Measurements from ENCODE around the gene TMEM271. TPM values are rescaled to one million over a fixed set of nuclear protein-coding genes. Genes with fewer than 3 reads are reported as not detected.

The TMEM271 gene
- total and polyA plus RNA-seq, 4 donors, result not detected

DNA sequence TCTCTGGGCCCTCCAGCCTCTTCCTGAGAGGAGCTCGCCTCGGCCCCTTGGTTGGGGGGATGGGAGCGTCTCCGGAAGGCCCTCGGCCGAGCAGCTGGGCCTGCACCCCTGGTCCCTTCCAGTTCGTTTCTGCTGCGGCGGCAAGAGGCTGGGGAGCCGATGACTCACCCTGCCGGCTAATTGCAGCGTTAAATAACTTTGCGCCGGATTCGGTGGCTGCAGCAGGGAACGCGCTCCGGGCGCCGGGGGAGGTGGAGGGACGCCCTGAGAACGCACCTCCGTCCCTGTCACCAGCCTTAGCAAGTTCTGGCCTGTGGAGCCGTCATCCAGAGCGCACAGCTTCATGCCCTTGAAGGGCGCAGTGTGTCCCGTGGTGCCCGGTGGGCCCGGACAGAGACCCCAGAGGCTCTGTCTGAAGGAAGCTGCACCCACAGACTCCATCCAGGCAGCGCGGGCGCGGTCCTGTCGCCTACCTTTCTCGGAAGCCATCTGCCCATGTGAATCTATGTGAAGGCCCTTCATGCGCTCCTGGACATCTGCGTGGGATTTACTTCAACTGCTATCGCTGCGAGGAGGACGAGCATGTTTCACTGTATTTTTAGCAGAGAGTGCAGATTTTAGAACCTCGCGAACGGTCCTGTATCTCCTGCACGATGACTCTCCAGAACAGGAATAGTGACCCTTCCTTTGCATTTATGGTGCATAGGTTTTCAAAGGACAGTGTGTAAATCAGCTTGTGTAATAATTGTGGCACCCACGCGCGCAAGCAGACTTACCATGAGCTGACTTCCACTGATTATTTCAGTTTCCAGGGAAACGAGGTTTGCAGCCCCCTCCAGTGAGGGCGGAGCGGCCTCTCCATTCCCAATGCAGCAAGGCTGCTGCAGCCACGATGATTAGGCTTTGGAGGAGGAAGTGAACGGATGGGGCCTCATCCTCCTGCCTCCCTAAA is 1.7 kb upstream of the TMEM271 start:
- Histone ChIP-seq H3K36me3 (ENCODE audit: control insufficient read depth in 4 of 4, insufficient read depth in 3 of 4, low read depth in 1 of 4, low read length in 3 of 4) (no peaks in the 10 kb centered on the region), H3K9ac (ENCODE audit: low read depth in 1 of 2, low read length in 2 of 2) (no peak overlapping the region), H3K27me3 (ENCODE audit: control insufficient read depth in 4 of 4, insufficient read depth in 4 of 4, low read length in 3 of 4) (peaks cover 0 to 17% (median 5%) of the 10 kb centered on the region in 4 donors), H3K4me1 (ENCODE audit: control insufficient read depth in 4 of 4, insufficient read depth in 4 of 4, low read length in 3 of 4) (peaks cover 0 to 11% (median 7%) of the 10 kb centered on the region in 4 donors), H3K9me3 (ENCODE audit: control insufficient read depth in 4 of 4, low read length in 3 of 4) (peaks cover 0 to 5% (median 1%) of the 10 kb centered on the region in 4 donors), H3K27ac (ENCODE audit: low read depth in 1 of 2, low read length in 2 of 2) (no peak overlapping the region), H3K4me3 (ENCODE audit: low read depth in 1 of 3, low read length in 3 of 3) (no peak overlapping the region)
- TF ChIP-seq, protein P1, sequence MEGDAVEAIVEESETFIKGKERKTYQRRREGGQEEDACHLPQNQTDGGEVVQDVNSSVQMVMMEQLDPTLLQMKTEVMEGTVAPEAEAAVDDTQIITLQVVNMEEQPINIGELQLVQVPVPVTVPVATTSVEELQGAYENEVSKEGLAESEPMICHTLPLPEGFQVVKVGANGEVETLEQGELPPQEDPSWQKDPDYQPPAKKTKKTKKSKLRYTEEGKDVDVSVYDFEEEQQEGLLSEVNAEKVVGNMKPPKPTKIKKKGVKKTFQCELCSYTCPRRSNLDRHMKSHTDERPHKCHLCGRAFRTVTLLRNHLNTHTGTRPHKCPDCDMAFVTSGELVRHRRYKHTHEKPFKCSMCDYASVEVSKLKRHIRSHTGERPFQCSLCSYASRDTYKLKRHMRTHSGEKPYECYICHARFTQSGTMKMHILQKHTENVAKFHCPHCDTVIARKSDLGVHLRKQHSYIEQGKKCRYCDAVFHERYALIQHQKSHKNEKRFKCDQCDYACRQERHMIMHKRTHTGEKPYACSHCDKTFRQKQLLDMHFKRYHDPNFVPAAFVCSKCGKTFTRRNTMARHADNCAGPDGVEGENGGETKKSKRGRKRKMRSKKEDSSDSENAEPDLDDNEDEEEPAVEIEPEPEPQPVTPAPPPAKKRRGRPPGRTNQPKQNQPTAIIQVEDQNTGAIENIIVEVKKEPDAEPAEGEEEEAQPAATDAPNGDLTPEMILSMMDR (IDR thresholded peaks at IDR 0.05; ENCODE audit: low read depth, low read length, missing input control), result no peak
- TF ChIP-seq RXRA (IDR thresholded peaks at IDR 0.05), result no peak
- TF ChIP-seq FOXA2 (IDR thresholded peaks at IDR 0.05), result no peak
- TF ChIP-seq NR2F2 (IDR thresholded peaks at IDR 0.05), result no peak
- TF ChIP-seq ATF3 (IDR thresholded peaks at IDR 0.05), result no peak
- TF ChIP-seq HNF4G (IDR thresholded peaks at IDR 0.05), result no peak
- TF ChIP-seq REST (IDR thresholded peaks at IDR 0.05), result no peak
- no peak for TF ChIP-seq RAD21 (IDR thresholded peaks at IDR 0.05)
- no peak for TF ChIP-seq SP1 (IDR thresholded peaks at IDR 0.05)
- TF ChIP-seq FOXA1 (IDR thresholded peaks at IDR 0.05), result no peak
- no peak for TF ChIP-seq HNF4A (conservative IDR thresholded peaks at IDR 0.05)
- TF ChIP-seq JUND (IDR thresholded peaks at IDR 0.05), result no peak
- no peak for TF ChIP-seq TAF1 (conservative IDR thresholded peaks at IDR 0.05)
- TF ChIP-seq YY1 (IDR thresholded peaks at IDR 0.05), result no peak
- TF ChIP-seq, protein P2, sequence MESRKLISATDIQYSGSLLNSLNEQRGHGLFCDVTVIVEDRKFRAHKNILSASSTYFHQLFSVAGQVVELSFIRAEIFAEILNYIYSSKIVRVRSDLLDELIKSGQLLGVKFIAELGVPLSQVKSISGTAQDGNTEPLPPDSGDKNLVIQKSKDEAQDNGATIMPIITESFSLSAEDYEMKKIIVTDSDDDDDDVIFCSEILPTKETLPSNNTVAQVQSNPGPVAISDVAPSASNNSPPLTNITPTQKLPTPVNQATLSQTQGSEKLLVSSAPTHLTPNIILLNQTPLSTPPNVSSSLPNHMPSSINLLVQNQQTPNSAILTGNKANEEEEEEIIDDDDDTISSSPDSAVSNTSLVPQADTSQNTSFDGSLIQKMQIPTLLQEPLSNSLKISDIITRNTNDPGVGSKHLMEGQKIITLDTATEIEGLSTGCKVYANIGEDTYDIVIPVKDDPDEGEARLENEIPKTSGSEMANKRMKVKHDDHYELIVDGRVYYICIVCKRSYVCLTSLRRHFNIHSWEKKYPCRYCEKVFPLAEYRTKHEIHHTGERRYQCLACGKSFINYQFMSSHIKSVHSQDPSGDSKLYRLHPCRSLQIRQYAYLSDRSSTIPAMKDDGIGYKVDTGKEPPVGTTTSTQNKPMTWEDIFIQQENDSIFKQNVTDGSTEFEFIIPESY (IDR thresholded peaks at IDR 0.05), result no peak
- 5% methylated on average over 52 of the region's 52 CpGs for WGBS
- DNase-seq (ENCODE audit: low spot score), result no peak

All from liver (tissue), 9 donors.